Fibroblast of lung (primary cell): ENCODE results near the gene CLEC5A. TPM values are rescaled to one million over a fixed set of nuclear protein-coding genes. Genes with fewer than 3 reads are reported as not detected.
A peak's percentile ranks its signal among the peaks of the same experiment; 100 is the strongest.

ENCODE experiments used
- DNase-seq, 2 donors: peaks; one replicate each; pipeline versions ENCODE4 v3.0.0 to v3.0.0-alpha.2; 2010; ENCODE audit warnings: low read depth in 2 of 2
- H2AFZ ChIP-seq: 2 replicates; pipeline ENCODE4 v1.5.1; 2012; ENCODE audit warnings: low read length, control low read depth, inconsistent platforms
- H3K27ac ChIP-seq: 2 replicates; pipeline ENCODE4 v1.5.1; 2011; ENCODE audit warnings: low read length, control low read depth; ENCODE audit not compliant: insufficient read depth
- H3K27me3 ChIP-seq: 2 replicates; pipeline ENCODE4 v1.5.1; 2011; ENCODE audit warnings: mild to moderate bottlenecking, low read length; ENCODE audit not compliant: control insufficient read depth, insufficient read depth
- H3K36me3 ChIP-seq: 2 replicates; pipeline ENCODE4 v1.5.1; 2011; ENCODE audit warnings: low read length; ENCODE audit not compliant: control insufficient read depth, insufficient read depth
- H3K4me1 ChIP-seq: 2 replicates; pipeline ENCODE4 v1.5.1; 2011; ENCODE audit warnings: low read length; ENCODE audit not compliant: control insufficient read depth, insufficient read depth; ENCODE audit errors: extremely low read depth
- H3K4me2 ChIP-seq: 2 replicates; pipeline ENCODE4 v1.5.1; 2011; ENCODE audit warnings: low read length, control low read depth; ENCODE audit not compliant: insufficient read depth; ENCODE audit errors: extremely low read depth
- H3K4me3 ChIP-seq, 4 experiments: fragments of 200-600 bp in 1 of 4; sonication (generic) in 1 of 4; replicated peaks in 1 of 4; 2 replicates each; pipeline ENCODE4 v1.5.1; 2011 to 2016; ENCODE audit warnings: low read length in 4 of 4, low read depth in 3 of 4, mild to moderate bottlenecking in 3 of 4, control low read depth in 2 of 4, inconsistent platforms in 1 of 4, mixed read lengths in 1 of 4; ENCODE audit not compliant: insufficient read depth in 1 of 4; ENCODE audit errors: control extremely low read depth in 1 of 4
- H3K79me2 ChIP-seq: 2 replicates; pipeline ENCODE4 v1.5.1; 2012; ENCODE audit warnings: mild to moderate bottlenecking, low read length, inconsistent platforms; ENCODE audit not compliant: control insufficient read depth, insufficient read depth
- H3K9ac ChIP-seq: 2 replicates; pipeline ENCODE4 v1.5.1; 2011; ENCODE audit warnings: mild to moderate bottlenecking, low read length, control low read depth; ENCODE audit not compliant: insufficient read depth
- H3K9me3 ChIP-seq: 2 replicates; pipeline ENCODE4 v1.5.1; 2012; ENCODE audit warnings: low read depth, low read length; ENCODE audit not compliant: control insufficient read depth, insufficient read depth
- H4K20me1 ChIP-seq: 2 replicates; pipeline ENCODE4 v1.5.1; 2011; ENCODE audit warnings: low read length; ENCODE audit not compliant: control insufficient read depth, insufficient read depth; ENCODE audit errors: extremely low read depth
- EZH2 ChIP-seq: IDR thresholded peaks from 2 replicates; pipeline ENCODE4 v1.5.1; 2012; ENCODE audit warnings: low read length, control low read depth, mild to moderate bottlenecking; ENCODE audit errors: missing control alignments
- polyA plus RNA-seq, 2 donors: library from polyadenylated mRNA; depleted of rRNA in 1 of 2; stranded (reverse) in 1 of 2; unstranded in 1 of 2; fragments of >200 nt; gene quantifications; 2 replicates each; pipeline ENCODE4 v1.2.1, GENCODE V29; 2011 to 2012; ENCODE audit warnings: missing spikeins in 1 of 2
- total RNA-seq: library from RNA; depleted of rRNA; stranded (reverse); fragments of >200 nt; gene quantifications from 2 replicates; pipeline ENCODE4 v1.2.1, GENCODE V29; 2014
- TF ChIP-seq, protein P1 (sequence below), 2 donors: IDR thresholded peaks in 1 of 2; conservative IDR thresholded peaks in 1 of 2; 1 replicate in 1 of 2; 2 replicates in 1 of 2; pipeline ENCODE4 v1.5.1; 2011 to 2012; ENCODE audit warnings: low read length in 2 of 2, control low read depth in 1 of 2, inconsistent platforms in 1 of 2, low read depth in 1 of 2, mild to moderate bottlenecking in 1 of 2

CLEC5A gene
- total and polyA plus RNA-seq, 2 donors (not counting 1 experiment from before 2014, with no cell fraction given) = not detected

DNA sequence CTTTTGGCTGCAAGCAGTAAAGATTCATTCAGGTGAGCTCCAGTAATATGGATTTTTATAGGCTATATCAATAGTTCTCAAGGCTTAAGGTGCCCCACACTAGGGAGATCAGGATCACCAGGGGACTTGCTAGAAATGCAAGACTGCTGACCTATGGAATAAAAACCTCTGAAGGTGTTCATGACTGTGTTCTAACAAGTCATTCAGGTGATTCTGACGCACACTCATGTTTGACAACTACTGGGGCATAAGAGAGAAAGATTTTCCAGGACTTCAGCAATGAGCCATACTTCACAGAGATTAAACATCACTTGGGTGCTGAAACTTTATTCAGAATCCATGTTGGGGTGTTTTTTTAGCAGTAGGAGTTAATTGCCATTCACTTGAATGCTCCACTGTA is 31.6 kb upstream of the CLEC5A start:
- no peak for DNase-seq
- H3K4me2 ChIP-seq = no peak overlapping the region

DNA sequence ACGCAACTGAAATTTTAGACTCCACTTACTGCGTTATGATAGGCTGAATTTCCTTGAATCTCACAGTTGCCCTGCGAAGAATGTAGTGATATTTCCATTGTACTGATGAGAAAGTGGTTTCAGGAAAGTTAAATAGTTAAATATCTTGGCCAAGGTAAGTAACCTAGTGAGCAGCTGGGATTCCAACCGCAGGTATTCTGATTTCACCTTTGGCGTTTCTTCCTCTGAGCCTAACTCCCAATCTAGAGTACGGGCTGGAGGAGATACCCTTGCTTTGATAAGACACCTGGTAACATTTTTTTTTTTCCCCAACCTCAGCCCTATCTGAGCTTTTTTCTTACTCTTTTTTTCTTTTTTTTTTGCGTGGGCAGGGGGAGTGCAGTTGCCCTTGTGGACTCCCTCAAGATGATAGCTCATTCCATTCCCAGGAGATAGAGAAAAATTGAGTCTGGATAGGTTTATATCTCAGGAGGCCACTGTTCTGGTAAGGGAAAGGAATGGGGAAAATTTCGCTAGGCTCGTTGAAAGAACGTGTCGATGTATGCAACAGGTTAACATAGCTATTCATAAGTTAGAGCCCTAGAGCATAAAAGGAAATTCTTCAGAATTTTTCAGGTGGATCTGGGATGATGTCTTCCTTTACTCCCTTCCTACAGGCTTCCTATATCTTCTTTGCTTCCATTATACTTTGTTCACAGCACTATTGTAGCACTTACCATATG is 29.9 kb upstream of the CLEC5A start:
- Histone ChIP-seq H3K9ac (no peak overlapping the region), H4K20me1 (no peaks in the 10 kb centered on the region), H3K36me3 (no peaks in the 10 kb centered on the region), H3K9me3 (no peaks in the 10 kb centered on the region), H3K4me2 (no peak overlapping the region), H3K4me1 (no peaks in the 10 kb centered on the region), H2AFZ (no peak overlapping the region), H3K27ac (no peak overlapping the region), H3K27me3 (no peaks in the 10 kb centered on the region), H3K4me3 (no peak overlapping the region), H3K79me2 (no peaks in the 10 kb centered on the region)
- no peak for TF ChIP-seq EZH2
- TF ChIP-seq, protein P1, sequence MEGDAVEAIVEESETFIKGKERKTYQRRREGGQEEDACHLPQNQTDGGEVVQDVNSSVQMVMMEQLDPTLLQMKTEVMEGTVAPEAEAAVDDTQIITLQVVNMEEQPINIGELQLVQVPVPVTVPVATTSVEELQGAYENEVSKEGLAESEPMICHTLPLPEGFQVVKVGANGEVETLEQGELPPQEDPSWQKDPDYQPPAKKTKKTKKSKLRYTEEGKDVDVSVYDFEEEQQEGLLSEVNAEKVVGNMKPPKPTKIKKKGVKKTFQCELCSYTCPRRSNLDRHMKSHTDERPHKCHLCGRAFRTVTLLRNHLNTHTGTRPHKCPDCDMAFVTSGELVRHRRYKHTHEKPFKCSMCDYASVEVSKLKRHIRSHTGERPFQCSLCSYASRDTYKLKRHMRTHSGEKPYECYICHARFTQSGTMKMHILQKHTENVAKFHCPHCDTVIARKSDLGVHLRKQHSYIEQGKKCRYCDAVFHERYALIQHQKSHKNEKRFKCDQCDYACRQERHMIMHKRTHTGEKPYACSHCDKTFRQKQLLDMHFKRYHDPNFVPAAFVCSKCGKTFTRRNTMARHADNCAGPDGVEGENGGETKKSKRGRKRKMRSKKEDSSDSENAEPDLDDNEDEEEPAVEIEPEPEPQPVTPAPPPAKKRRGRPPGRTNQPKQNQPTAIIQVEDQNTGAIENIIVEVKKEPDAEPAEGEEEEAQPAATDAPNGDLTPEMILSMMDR (conservative IDR thresholded peaks at IDR 0.05 in 1 of 2, IDR thresholded peaks at IDR 0.05 in 1 of 2; ENCODE audit: low read depth in 1 of 2, low read length in 2 of 2) = no peak
- DNase-seq = no peak

More for the DNA sequence above, 31.6 kb upstream of the CLEC5A start:
- Histone ChIP-seq H3K27ac (no peak overlapping the region), H4K20me1 (no peaks in the 10 kb centered on the region), H3K4me1 (no peaks in the 10 kb centered on the region), H3K36me3 (no peaks in the 10 kb centered on the region), H3K4me3 (no peak overlapping the region), H3K9ac (no peak overlapping the region), H3K9me3 (no peaks in the 10 kb centered on the region), H2AFZ (no peak overlapping the region), H3K27me3 (no peaks in the 10 kb centered on the region), H3K79me2 (no peaks in the 10 kb centered on the region)
- TF ChIP-seq, protein P1 (conservative IDR thresholded peaks at IDR 0.05 in 1 of 2, IDR thresholded peaks at IDR 0.05 in 1 of 2; ENCODE audit: low read depth in 1 of 2, low read length in 2 of 2) = no peak
- no peak for TF ChIP-seq EZH2

DNA sequence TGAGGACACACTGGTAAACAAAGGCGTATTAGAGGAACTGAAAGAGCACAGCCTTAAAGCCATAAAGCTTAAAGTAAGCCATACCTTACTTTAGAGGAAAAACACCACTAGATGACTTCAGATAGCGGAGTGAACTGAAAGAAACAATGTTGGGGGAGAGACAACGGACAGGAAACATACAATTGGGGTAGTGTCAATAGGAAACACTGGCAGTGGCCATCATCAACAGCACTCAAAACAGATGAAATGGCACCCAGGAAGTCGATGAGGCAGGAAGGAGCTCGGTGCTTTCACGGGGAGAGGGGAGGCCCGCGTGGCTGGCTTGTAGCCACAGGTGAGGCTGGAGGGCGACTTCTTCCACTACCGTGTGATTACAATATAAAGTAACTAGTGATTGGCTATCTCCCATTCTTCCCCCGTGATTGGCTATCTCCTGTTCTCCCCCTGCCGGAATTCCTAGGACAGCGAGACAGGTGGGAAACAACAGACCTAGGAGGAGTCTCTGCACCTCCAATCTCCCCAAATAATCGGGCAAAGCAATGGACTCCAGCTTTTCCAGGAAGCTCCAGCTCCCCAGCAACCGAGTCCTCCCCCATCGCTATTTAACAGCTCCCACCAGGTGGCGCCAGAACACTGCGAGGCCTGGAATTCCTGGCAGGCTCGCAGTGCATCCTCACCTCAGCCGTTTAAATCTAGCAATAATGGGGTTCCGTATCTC is 29.2 kb upstream of the CLEC5A start:
- Histone ChIP-seq H3K9ac (no peak overlapping the region), H3K27ac (no peak overlapping the region), H3K4me2 (no peak overlapping the region), H3K9me3 (no peaks in the 10 kb centered on the region), H3K4me3 (no peak overlapping the region), H3K27me3 (no peaks in the 10 kb centered on the region), H3K36me3 (no peaks in the 10 kb centered on the region), H4K20me1 (no peaks in the 10 kb centered on the region), H3K79me2 (no peaks in the 10 kb centered on the region), H2AFZ (peak overlapping the region; percentile 50), H3K4me1 (no peaks in the 10 kb centered on the region)
- TF ChIP-seq, protein P1 (conservative IDR thresholded peaks at IDR 0.05 in 1 of 2, IDR thresholded peaks at IDR 0.05 in 1 of 2; ENCODE audit: low read depth in 1 of 2, low read length in 2 of 2) = peak; percentile 56 to 66
- TF ChIP-seq EZH2 = no peak
- DNase-seq = peak; percentile 16 to 36
